IMR-90 (cell line): ENCODE measurements around the gene ANXA4. TPM values are rescaled to one million over a fixed set of nuclear protein-coding genes. Genes with fewer than 3 reads are reported as not detected.

ENCODE experiments used
- ATAC-seq: fragments of 200-7000 bp; cut with Tn5 transposase; 2 replicates; pipeline ENCODE4 v1.9.1; 2020; ENCODE audit warnings: low read depth, mild to moderate bottlenecking, moderate library complexity
- BruUV-seq: library from RNA; stranded (reverse); fragments of 400-500 nt; replicated peaks from 2 replicates; lab custom pipeline; 2021; lab: Mats Ljungman, UMichigan
- CTCF ChIA-PET: fragments of 300-600 bp; formaldehyde crosslinking; extraction: SDS; loops from one replicate; lab custom pipeline; 2021; ENCODE audit warnings: antibody characterized with exemption; lab: Yijun Ruan, JAX
- POLR2A ChIA-PET: fragments of 300-600 bp; sonication (Branson Sonifier 250); formaldehyde crosslinking; loops from one replicate; lab custom pipeline; 2022; ENCODE audit warnings: antibody characterized with exemption; ENCODE audit not compliant: unreplicated experiment; lab: Charles Lee
- DNase-seq: peaks from one replicate; pipeline ENCODE4 v3.0.0; 2013
- H2AFZ ChIP-seq: replicated peaks from 2 replicates; pipeline ENCODE3; 2013; ENCODE audit warnings: low read length, mild to moderate bottlenecking; ENCODE audit not compliant: poor library complexity
- H2AK5ac ChIP-seq: 2 replicates; pipeline ENCODE4 v1.6.1; 2013; ENCODE audit warnings: low read depth, low read length, inconsistent platforms
- H2AK9ac ChIP-seq: replicated peaks from 2 replicates; pipeline ENCODE3; 2013; ENCODE audit warnings: mild to moderate bottlenecking, low read depth, low read length, moderate library complexity; ENCODE audit not compliant: poor library complexity
- H2BK120ac ChIP-seq: 2 replicates; pipeline ENCODE4 v1.6.1; 2013; ENCODE audit warnings: low read depth, low read length, inconsistent platforms
- H2BK15ac ChIP-seq: 3 replicates; pipeline ENCODE4 v1.6.1; 2013; ENCODE audit warnings: low read depth, low read length, inconsistent platforms
- H2BK20ac ChIP-seq: 2 replicates; pipeline ENCODE4 v1.6.1; 2013; ENCODE audit warnings: low read depth, mild to moderate bottlenecking, inconsistent platforms, low read length, moderate library complexity
- H2BK5ac ChIP-seq: 2 replicates; pipeline ENCODE4 v1.6.1; 2013; ENCODE audit warnings: mild to moderate bottlenecking, low read depth, low read length, inconsistent platforms; ENCODE audit not compliant: poor library complexity, severe bottlenecking
- H3K14ac ChIP-seq: replicated peaks from 2 replicates; pipeline ENCODE4 v1.6.1; 2013; ENCODE audit warnings: low read depth, low read length, inconsistent platforms
- H3K18ac ChIP-seq: 2 replicates; pipeline ENCODE4 v1.6.1; 2013; ENCODE audit warnings: low read depth, low read length, control low read depth
- H3K23ac ChIP-seq: 2 replicates; pipeline ENCODE4 v1.6.1; 2013; ENCODE audit warnings: low read depth, low read length, inconsistent platforms
- H3K27ac ChIP-seq: 2 replicates; pipeline ENCODE4 v1.5.1; 2013; ENCODE audit warnings: mild to moderate bottlenecking, control low read depth, low read length; ENCODE audit not compliant: insufficient read depth
- H3K27me3 ChIP-seq: 2 replicates; pipeline ENCODE4 v1.6.1; 2013; ENCODE audit warnings: low read length; ENCODE audit not compliant: control insufficient read depth, insufficient read depth
- H3K36me3 ChIP-seq: 2 replicates; pipeline ENCODE4 v1.6.1; 2013; ENCODE audit warnings: low read length, mixed read lengths; ENCODE audit not compliant: control insufficient read depth, insufficient read depth
- H3K4ac ChIP-seq: 2 replicates; pipeline ENCODE4 v1.6.1; 2013; ENCODE audit warnings: low read depth, low read length, inconsistent platforms
- H3K4me1 ChIP-seq: 2 replicates; pipeline ENCODE4 v1.6.1; 2013; ENCODE audit warnings: low read length, mixed read lengths; ENCODE audit not compliant: control insufficient read depth, insufficient read depth
- H3K4me2 ChIP-seq: 2 replicates; pipeline ENCODE4 v1.6.1; 2013; ENCODE audit warnings: low read depth, mild to moderate bottlenecking, control low read depth, low read length, moderate library complexity
- H3K4me3 ChIP-seq: 2 replicates; pipeline ENCODE4 v1.5.1; 2013; ENCODE audit warnings: low read depth, mild to moderate bottlenecking, control low read depth, low read length, moderate library complexity; ENCODE audit not compliant: insufficient read depth
- H3K56ac ChIP-seq: 2 replicates; pipeline ENCODE4 v1.6.1; 2013; ENCODE audit warnings: low read length, inconsistent platforms; ENCODE audit not compliant: insufficient read depth; ENCODE audit errors: extremely low read depth
- H3K79me1 ChIP-seq, 2 experiments: 2 replicates each; pipeline ENCODE4 v1.6.1; 2013; ENCODE audit warnings: low read length in 2 of 2, inconsistent platforms in 1 of 2, low read depth in 1 of 2
- H3K9ac ChIP-seq: 2 replicates; pipeline ENCODE4 v1.6.1; 2013; ENCODE audit warnings: low read depth, low read length, control low read depth
- H3K9me1 ChIP-seq: 2 replicates; pipeline ENCODE4 v1.6.1; 2013; ENCODE audit warnings: low read length, inconsistent platforms; ENCODE audit not compliant: insufficient read depth
- H3K9me3 ChIP-seq: 2 replicates; pipeline ENCODE4 v1.6.1; 2013; ENCODE audit warnings: low read length; ENCODE audit not compliant: control insufficient read depth, insufficient read depth
- H4K20me1 ChIP-seq: 2 replicates; pipeline ENCODE4 v1.6.1; 2013; ENCODE audit warnings: low read length, inconsistent platforms; ENCODE audit not compliant: insufficient read depth
- H4K5ac ChIP-seq: 2 replicates; pipeline ENCODE4 v1.6.1; 2013; ENCODE audit warnings: mild to moderate bottlenecking, low read depth, low read length, control low read depth
- H4K8ac ChIP-seq, 2 experiments: 2 replicates each; pipeline ENCODE4 v1.6.1; 2013; ENCODE audit warnings: low read depth in 2 of 2, low read length in 2 of 2, control low read depth in 1 of 2, inconsistent platforms in 1 of 2
- H4K91ac ChIP-seq: 2 replicates; pipeline ENCODE4 v1.6.1; 2013; ENCODE audit warnings: low read depth, low read length, inconsistent platforms; ENCODE audit not compliant: insufficient read depth
- BHLHE40 ChIP-seq: fragments of 150-350 bp; IDR thresholded peaks from 2 replicates; pipeline ENCODE4 v1.6.1; 2016; ENCODE audit warnings: mild to moderate bottlenecking, low read depth, low read length
- CEBPB ChIP-seq: IDR thresholded peaks from 2 replicates; pipeline ENCODE4 v1.6.1; 2012; ENCODE audit warnings: low read depth, low read length, improper control_type of control experiment
- CHD1 ChIP-seq: IDR thresholded peaks from 2 replicates; pipeline ENCODE4 v1.6.1; 2012; ENCODE audit warnings: low read depth, low read length, improper control_type of control experiment
- FOS ChIP-seq: fragments of 150-350 bp; IDR thresholded peaks from 2 replicates; pipeline ENCODE4 v1.6.1; 2016; ENCODE audit warnings: low read depth, low read length
- MAFK ChIP-seq: IDR thresholded peaks from 2 replicates; pipeline ENCODE4 v1.6.1; 2012; ENCODE audit warnings: low read depth, low read length, improper control_type of control experiment
- MAZ ChIP-seq: IDR thresholded peaks from 2 replicates; pipeline ENCODE4 v1.6.1; 2012; ENCODE audit warnings: low read depth, mild to moderate bottlenecking, low read length, improper control_type of control experiment, moderate library complexity, borderline replicate concordance
- MXI1 ChIP-seq: IDR thresholded peaks from 2 replicates; pipeline ENCODE4 v1.6.1; 2012; ENCODE audit warnings: low read depth, mild to moderate bottlenecking, low read length, moderate library complexity, borderline replicate concordance
- NFE2L2 ChIP-seq: fragments of 150-350 bp; IDR thresholded peaks from 2 replicates; pipeline ENCODE4 v1.6.1; 2016; ENCODE audit warnings: low read depth, mild to moderate bottlenecking, low read length
- POLR2A ChIP-seq: IDR thresholded peaks from 2 replicates; pipeline ENCODE4 v1.6.1; 2012; ENCODE audit warnings: mild to moderate bottlenecking, low read depth, low read length
- RAD21 ChIP-seq: IDR thresholded peaks from 2 replicates; pipeline ENCODE4 v1.6.1; 2012; ENCODE audit warnings: low read length, improper control_type of control experiment
- RCOR1 ChIP-seq: IDR thresholded peaks from 2 replicates; pipeline ENCODE4 v1.6.1; 2012; ENCODE audit warnings: mild to moderate bottlenecking, low read length, improper control_type of control experiment; ENCODE audit not compliant: insufficient replicate concordance
- RFX5 ChIP-seq: IDR thresholded peaks from 2 replicates; pipeline ENCODE4 v1.8.0; 2012; ENCODE audit warnings: low read depth, mild to moderate bottlenecking, low read length, moderate library complexity
- SMC3 ChIP-seq: fragments of 150-350 bp; IDR thresholded peaks from 2 replicates; pipeline ENCODE4 v1.6.1; 2016; ENCODE audit warnings: low read depth, mild to moderate bottlenecking, antibody characterized with exemption, low read length, moderate library complexity
- USF2 ChIP-seq: fragments of 150-350 bp; IDR thresholded peaks from 2 replicates; pipeline ENCODE4 v1.6.1; 2017; ENCODE audit warnings: mild to moderate bottlenecking, antibody characterized with exemption, low read length, low read depth
- WGBS, 2 experiments: methylation state at CpG; one replicate each; pipeline versions ENCODE4 v1.1.5 to v1.1.7; 2013; ENCODE audit warnings: missing lambda C conversion rate in 2 of 2; ENCODE audit not compliant: insufficient read length in 1 of 2; ENCODE audit errors: extremely low coverage in 2 of 2; 5-methylcytosine and 5-hydroxymethylcytosine counted together
- dilution Hi-C: fragments of 300-500 bp; cut with HindIII; formaldehyde crosslinking; loops from one replicate; pipeline ENCODE4 v1.14.3; 2018; ENCODE audit warnings: low sequenced_read_pairs; ENCODE audit not compliant: unreplicated experiment
- in situ Hi-C: fragments of 300-500 bp; cut with MboI; formaldehyde crosslinking; loops from 3 replicates; pipeline ENCODE4 v1.14.3; 2019; ENCODE audit warnings: low sequenced_read_pairs, inconsistent platforms, mixed read lengths
- intact Hi-C: fragments of 100-400 bp; cut with micrococcal nuclease; formaldehyde crosslinking; loops from 2 replicates; pipeline ENCODE4 v1.10.0; 2022
- polyA plus RNA-seq, 3 experiments: library from polyadenylated mRNA; depleted of rRNA; stranded (reverse); fragments of >200 nt; gene quantifications; 2 replicates each; pipeline ENCODE4 v1.2.3, GENCODE V29; 2012; ENCODE audit warnings: low replicate concordance in 1 of 3
- total RNA-seq: library from RNA; depleted of rRNA; stranded (reverse); fragments of >200 nt; gene quantifications from 2 replicates; pipeline ENCODE4 v1.2.3, GENCODE V29; 2012
- TF ChIP-seq, protein P1 (sequence below): fragments of 150-350 bp; IDR thresholded peaks from 2 replicates; pipeline ENCODE4 v1.6.1; 2016; ENCODE audit warnings: low read depth, mild to moderate bottlenecking, low read length, moderate library complexity, borderline replicate concordance
- TF ChIP-seq, protein P2 (sequence below): conservative IDR thresholded peaks from 2 replicates; pipeline ENCODE4 v1.5.1; 2012; ENCODE audit warnings: mild to moderate bottlenecking, low read depth, low read length, improper control_type of control experiment

Gene ANXA4
- total and polyA plus RNA-seq, 2 of the 4 experiments (the other 2 are of a cell fraction): 22.2 to 72.0 TPM

GRCh38 chr2:69754633-69755032 lies 12.7 kb downstream of the ANXA4 start:
- Histone ChIP-seq H3K27ac (no peak overlapping the region), H3K18ac (no peak overlapping the region), H3K4me2 (peak overlapping the region; percentile 27; the same call in 1 of the 2 replicates), H3K23ac (no peak overlapping the region), H4K91ac (no peak overlapping the region), H3K9ac (no peak overlapping the region), H4K20me1 (peaks cover 11% of the 10 kb centered on the region; the same call in 1 of the 2 replicates), H2BK15ac (no peak overlapping the region), H3K4ac (peak overlapping the region; percentile 56; the same call in 1 of the 2 replicates), H2AFZ (no peak overlapping the region), H3K9me3 (no peaks in the 10 kb centered on the region), H2BK20ac (no peak overlapping the region), H4K8ac (no peak overlapping the region), H3K9me1 (peaks cover 8% of the 10 kb centered on the region), H3K4me1 (peaks cover 4% of the 10 kb centered on the region), H2BK120ac (no peak overlapping the region), H3K79me1 (peaks cover 24 to 66% of the 10 kb centered on the region in 2 experiments), H3K36me3 (peaks cover 3% of the 10 kb centered on the region; the same call in 1 of the 2 replicates), H4K5ac (no peak overlapping the region), H2AK5ac (no peak overlapping the region), H3K4me3 (no peak overlapping the region), H3K56ac (no peak overlapping the region; the same call in 1 of the 2 replicates), H3K14ac (0 out of 2 replicates have a peak overlapping the region, but pooled peaks have one; percentile 59), H2AK9ac (no peak overlapping the region), H3K27me3 (no peaks in the 10 kb centered on the region), H2BK5ac (no peak overlapping the region)
- DNase-seq (no peak), ATAC-seq (no peak)
- WGBS, 2 experiments: no CpG with 5 or more reads among the region's 1 CpG
- intact Hi-C loops (no loop called here), dilution Hi-C loops (no loop called here), in situ Hi-C loops (no loop called here)
- POLR2A ChIA-PET: no interaction called here
- CTCF ChIA-PET: no interaction called here
- TF ChIP-seq POLR2A: no peak
- no peak for TF ChIP-seq RFX5
- TF ChIP-seq USF2: no peak
- no peak for TF ChIP-seq SMC3
- TF ChIP-seq RAD21: no peak
- TF ChIP-seq MXI1: no peak
- no peak for TF ChIP-seq MAFK
- no peak for TF ChIP-seq CHD1
- TF ChIP-seq, protein P1, sequence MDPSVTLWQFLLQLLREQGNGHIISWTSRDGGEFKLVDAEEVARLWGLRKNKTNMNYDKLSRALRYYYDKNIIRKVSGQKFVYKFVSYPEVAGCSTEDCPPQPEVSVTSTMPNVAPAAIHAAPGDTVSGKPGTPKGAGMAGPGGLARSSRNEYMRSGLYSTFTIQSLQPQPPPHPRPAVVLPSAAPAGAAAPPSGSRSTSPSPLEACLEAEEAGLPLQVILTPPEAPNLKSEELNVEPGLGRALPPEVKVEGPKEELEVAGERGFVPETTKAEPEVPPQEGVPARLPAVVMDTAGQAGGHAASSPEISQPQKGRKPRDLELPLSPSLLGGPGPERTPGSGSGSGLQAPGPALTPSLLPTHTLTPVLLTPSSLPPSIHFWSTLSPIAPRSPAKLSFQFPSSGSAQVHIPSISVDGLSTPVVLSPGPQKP: no peak
- TF ChIP-seq NFE2L2: no peak
- TF ChIP-seq, protein P2, sequence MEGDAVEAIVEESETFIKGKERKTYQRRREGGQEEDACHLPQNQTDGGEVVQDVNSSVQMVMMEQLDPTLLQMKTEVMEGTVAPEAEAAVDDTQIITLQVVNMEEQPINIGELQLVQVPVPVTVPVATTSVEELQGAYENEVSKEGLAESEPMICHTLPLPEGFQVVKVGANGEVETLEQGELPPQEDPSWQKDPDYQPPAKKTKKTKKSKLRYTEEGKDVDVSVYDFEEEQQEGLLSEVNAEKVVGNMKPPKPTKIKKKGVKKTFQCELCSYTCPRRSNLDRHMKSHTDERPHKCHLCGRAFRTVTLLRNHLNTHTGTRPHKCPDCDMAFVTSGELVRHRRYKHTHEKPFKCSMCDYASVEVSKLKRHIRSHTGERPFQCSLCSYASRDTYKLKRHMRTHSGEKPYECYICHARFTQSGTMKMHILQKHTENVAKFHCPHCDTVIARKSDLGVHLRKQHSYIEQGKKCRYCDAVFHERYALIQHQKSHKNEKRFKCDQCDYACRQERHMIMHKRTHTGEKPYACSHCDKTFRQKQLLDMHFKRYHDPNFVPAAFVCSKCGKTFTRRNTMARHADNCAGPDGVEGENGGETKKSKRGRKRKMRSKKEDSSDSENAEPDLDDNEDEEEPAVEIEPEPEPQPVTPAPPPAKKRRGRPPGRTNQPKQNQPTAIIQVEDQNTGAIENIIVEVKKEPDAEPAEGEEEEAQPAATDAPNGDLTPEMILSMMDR: no peak
- no peak for TF ChIP-seq CEBPB
- no peak for TF ChIP-seq FOS
- TF ChIP-seq BHLHE40: no peak
- no peak for TF ChIP-seq MAZ
- TF ChIP-seq RCOR1: no peak
- BruUV-seq: no TSS peak
